ENCODE measurements around the gene UBE2E1. TPM values are rescaled to one million over a fixed set of nuclear protein-coding genes. Genes with fewer than 3 reads are reported as not detected.

UBE2E1 gene
- polyA plus RNA-seq, 1 experiment, result 134 TPM

DNA sequence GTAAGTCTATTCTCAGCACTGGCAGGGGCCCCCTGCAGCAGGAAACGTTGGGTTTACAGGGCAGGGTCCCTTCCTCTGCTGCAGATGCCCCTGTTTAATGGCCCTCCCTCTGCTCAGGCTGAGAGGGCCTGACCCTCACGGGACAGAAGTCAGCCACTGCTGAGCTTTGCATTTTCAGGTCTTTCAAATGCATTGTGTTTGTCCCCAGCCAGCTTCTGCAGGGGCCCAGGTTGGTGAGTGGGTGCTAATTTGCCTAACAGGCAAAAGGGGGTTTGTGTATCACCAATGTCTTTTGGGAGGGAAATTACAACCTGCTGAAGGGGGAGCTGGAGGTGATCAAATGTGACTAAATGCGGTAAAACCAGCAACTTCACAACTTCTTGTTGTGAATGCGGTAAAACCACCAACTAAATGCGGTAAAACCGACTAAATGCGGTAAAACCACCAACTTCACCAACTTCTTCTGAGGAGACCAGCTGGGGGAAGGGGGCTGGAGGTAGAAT lies 44.8 kb upstream of the UBE2E1 start:
- no peaks in the 10 kb centered on the region for H3K27me3 ChIP-seq (ENCODE audit: control insufficient read depth, insufficient read depth, low read length)
- H3K27ac ChIP-seq (ENCODE audit: low read depth, low read length), result no peak overlapping the region
- DNase-seq (ENCODE audit: low read depth, low spot score), result no peak
- H3K9me3 ChIP-seq (ENCODE audit: control insufficient read depth, insufficient read depth, low read length), result no peaks in the 10 kb centered on the region
- no peak for TF ChIP-seq CTCF (IDR thresholded peaks at IDR 0.05; ENCODE audit: low read depth, low read length)
- ChIA-PET POLR2A (no interaction called here), CTCF (interaction anchor here (0.6 to 1.1 kb wide), 4 partner anchors 13 to 839 kb away, joined by 3 read pairs; no protein-coding TSS in a partner anchor)
- no peak overlapping the region for H3K4me3 ChIP-seq (ENCODE audit: low read depth, low read length)

GRCh38 chr3:23761440-23761896 lies 44.3 kb upstream of the UBE2E1 start:
- POLR2A ChIA-PET, result interaction anchor here (0.6 kb wide), 1 partner anchor 45 kb away, joined by 5 read pairs; no protein-coding TSS in a partner anchor
- no peak overlapping the region for H3K4me3 ChIP-seq (ENCODE audit: low read depth, low read length)
- TF ChIP-seq CTCF (IDR thresholded peaks at IDR 0.05; ENCODE audit: low read depth, low read length), result peak; percentile 53
- no peaks in the 10 kb centered on the region for H3K27me3 ChIP-seq (ENCODE audit: control insufficient read depth, insufficient read depth, low read length)
- DNase-seq (ENCODE audit: low read depth, low spot score), result no peak
- CTCF ChIA-PET, result interaction anchor here (0.6 to 1.1 kb wide), 4 partner anchors 13 to 839 kb away, joined by 3 read pairs; no protein-coding TSS in a partner anchor
- H3K27ac ChIP-seq (ENCODE audit: low read depth, low read length), result no peak overlapping the region
- H3K9me3 ChIP-seq (ENCODE audit: control insufficient read depth, insufficient read depth, low read length), result no peaks in the 10 kb centered on the region

DNA sequence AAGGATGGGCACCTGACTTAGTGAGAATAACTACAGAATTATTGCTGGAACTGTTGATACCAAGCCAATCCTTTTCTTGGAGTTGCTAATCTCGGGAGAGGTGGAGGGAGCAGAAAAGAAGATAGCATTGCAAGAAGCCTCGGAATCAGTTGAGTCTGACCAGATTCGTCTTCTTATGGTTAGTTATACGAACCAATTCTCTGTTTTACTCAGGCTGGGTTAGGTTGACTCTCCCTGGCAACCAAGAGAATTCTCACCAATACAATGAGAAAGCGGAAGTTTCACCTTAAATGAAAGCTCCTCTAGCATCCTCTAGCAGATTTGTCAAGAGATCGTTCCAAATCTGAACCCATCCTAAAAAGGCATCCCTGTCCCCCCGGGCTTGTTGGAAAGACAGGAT lies 43.5 kb upstream of the UBE2E1 start:
- H3K9me3 ChIP-seq (ENCODE audit: control insufficient read depth, insufficient read depth, low read length), result no peaks in the 10 kb centered on the region
- POLR2A ChIA-PET, result interaction anchor here (0.7 kb wide), 1 partner anchor 49 kb away, joined by 4 read pairs; no protein-coding TSS in a partner anchor
- TF ChIP-seq CTCF (IDR thresholded peaks at IDR 0.05; ENCODE audit: low read depth, low read length), result no peak
- CTCF ChIA-PET, result interaction anchor here (0.5 to 2.0 kb wide), 3 partner anchors 13 to 36 kb away, joined by 4 read pairs; no protein-coding TSS in a partner anchor
- H3K27me3 ChIP-seq (ENCODE audit: control insufficient read depth, insufficient read depth, low read length), result no peaks in the 10 kb centered on the region
- no peak overlapping the region for H3K27ac ChIP-seq (ENCODE audit: low read depth, low read length)
- H3K4me3 ChIP-seq (ENCODE audit: low read depth, low read length), result no peak overlapping the region
- DNase-seq (ENCODE audit: low read depth, low spot score), result no peak

GRCh38 chr3:23762759-23763477 lies 42.8 kb upstream of the UBE2E1 start:
- TF ChIP-seq CTCF (IDR thresholded peaks at IDR 0.05; ENCODE audit: low read depth, low read length), result no peak
- H3K9me3 ChIP-seq (ENCODE audit: control insufficient read depth, insufficient read depth, low read length), result no peaks in the 10 kb centered on the region
- no peak for DNase-seq (ENCODE audit: low read depth, low spot score)
- peak overlapping the region; percentile 42 for H3K4me3 ChIP-seq (ENCODE audit: low read depth, low read length)
- H3K27me3 ChIP-seq (ENCODE audit: control insufficient read depth, insufficient read depth, low read length), result no peaks in the 10 kb centered on the region
- ChIA-PET CTCF (interaction anchor here (0.7 to 2.0 kb wide), 4 partner anchors 12 to 605 kb away, joined by 3 to 4 read pairs (median 4); no protein-coding TSS in a partner anchor), POLR2A (interaction anchor here (0.7 kb wide), 3 partner anchors 32 to 66 kb away, joined by 3 to 4 read pairs (median 3); no protein-coding TSS in a partner anchor)
- peak overlapping the region; percentile 31 for H3K27ac ChIP-seq (ENCODE audit: low read depth, low read length)

DNA sequence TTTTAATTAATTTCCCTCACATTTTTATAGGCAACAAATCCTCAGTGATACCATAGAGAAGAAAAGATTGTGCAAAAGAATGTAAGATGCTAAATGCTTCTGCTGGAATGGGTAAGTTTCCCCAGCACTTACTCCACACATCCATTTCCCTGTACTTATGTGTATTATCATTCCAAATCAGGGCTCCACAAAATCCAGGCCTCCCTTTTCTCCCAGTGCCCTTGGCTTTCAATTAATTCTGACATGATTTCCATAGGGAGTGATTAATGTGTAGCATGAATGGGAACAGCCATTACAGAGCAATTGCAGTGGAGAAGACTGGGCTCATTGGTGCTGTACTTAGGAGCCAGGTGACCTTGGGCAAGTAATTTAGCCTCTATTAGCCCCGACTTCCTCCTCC lies 41.3 kb upstream of the UBE2E1 start:
- ChIA-PET POLR2A (no interaction called here), CTCF (no interaction called here)
- H3K27me3 ChIP-seq (ENCODE audit: control insufficient read depth, insufficient read depth, low read length), result no peaks in the 10 kb centered on the region
- no peak overlapping the region for H3K4me3 ChIP-seq (ENCODE audit: low read depth, low read length)
- no peak for DNase-seq (ENCODE audit: low read depth, low spot score)
- TF ChIP-seq CTCF (IDR thresholded peaks at IDR 0.05; ENCODE audit: low read depth, low read length), result no peak
- H3K9me3 ChIP-seq (ENCODE audit: control insufficient read depth, insufficient read depth, low read length), result no peaks in the 10 kb centered on the region
- H3K27ac ChIP-seq (ENCODE audit: low read depth, low read length), result no peak overlapping the region

Data from AG04450 (cell line).